Measurements from ENCODE around the gene CTDSP1. TPM values are rescaled to one million over a fixed set of nuclear protein-coding genes. Genes with fewer than 3 reads are reported as not detected.

The CTDSP1 gene
- total and polyA plus RNA-seq, 11 donors = 67.4 to 121 (median 93.8) TPM

GRCh38 chr2:218425531-218425930 lies 25.9 kb downstream of the CTDSP1 start:
- TF ChIP-seq CTCF (IDR thresholded peaks at IDR 0.05) = no peak
- no peak for TF ChIP-seq POLR2A (IDR thresholded peaks at IDR 0.05)
- Histone ChIP-seq H3K27me3 (no peaks in the 10 kb centered on the region), H3K9me3 (no peaks in the 10 kb centered on the region), H3K4me3 (no peak overlapping the region), H3K4me1 (no peaks in the 10 kb centered on the region), H3K27ac (no peak overlapping the region), H3K36me3 (no peaks in the 10 kb centered on the region)
- 79 to 91% (median 84%) methylated on average over 7 to 10 of the region's 10 CpGs for WGBS, 4 donors
- intact Hi-C loops (cut with DNase I) = no loop called here
- ATAC-seq (no peak), DNase-seq (no peak)

GRCh38 chr2:218427741-218428140 lies 28.1 kb downstream of the CTDSP1 start:
- TF ChIP-seq CTCF (IDR thresholded peaks at IDR 0.05) = no peak
- no peak for TF ChIP-seq POLR2A (IDR thresholded peaks at IDR 0.05)
- no peak for DNase-seq
- WGBS, 4 donors = 62 to 74% (median 65%) methylated on average over 11 of the region's 11 CpGs
- no peaks in the 10 kb centered on the region for H3K27me3 ChIP-seq
- intact Hi-C loops (cut with DNase I) = no loop called here
- no peak overlapping the region for H3K27ac ChIP-seq
- no peaks in the 10 kb centered on the region for H3K36me3 ChIP-seq
- no peak overlapping the region for H3K4me3 ChIP-seq
- ATAC-seq = no peak
- no peaks in the 10 kb centered on the region for H3K9me3 ChIP-seq
- no peaks in the 10 kb centered on the region for H3K4me1 ChIP-seq

GRCh38 chr2:218428846-218429558 lies 29.3 kb downstream of the CTDSP1 start:
- TF ChIP-seq POLR2A (IDR thresholded peaks at IDR 0.05) = no peak
- no peak for TF ChIP-seq CTCF (IDR thresholded peaks at IDR 0.05)
- DNase-seq (no peak), ATAC-seq (no peak)
- no peaks in the 10 kb centered on the region for H3K4me1 ChIP-seq
- H3K9me3 ChIP-seq = no peaks in the 10 kb centered on the region
- H3K27ac ChIP-seq = no peak overlapping the region
- intact Hi-C loops (cut with DNase I) = no loop called here
- 93 to 96% (median 94%) methylated on average over 19 to 24 of the region's 24 CpGs for WGBS, 4 donors
- no peak overlapping the region for H3K4me3 ChIP-seq
- no peaks in the 10 kb centered on the region for H3K36me3 ChIP-seq
- H3K27me3 ChIP-seq = no peaks in the 10 kb centered on the region

- Histone ChIP-seq H3K36me3 (no peaks in the 10 kb centered on the region), H3K9me3 (no peaks in the 10 kb centered on the region), H3K27me3 (no peaks in the 10 kb centered on the region), H3K4me1 (no peaks in the 10 kb centered on the region), H3K27ac (no peak overlapping the region), H3K4me3 (no peak overlapping the region)
- 64 to 73% (median 69%) methylated on average over 9 of the region's 9 CpGs for WGBS, 4 donors
- intact Hi-C loops (cut with DNase I) = no loop called here
- DNase-seq = no peak
- ATAC-seq = no peak
- no peak for TF ChIP-seq CTCF (IDR thresholded peaks at IDR 0.05)
These were observed 30.4 kb downstream of the CTDSP1 start for GRCh38 chr2:218429911-218430692.

All from heart left ventricle (tissue), 16 donors.